MM.1S (cell line): ENCODE measurements around the gene MPHOSPH9.

ENCODE experiments used
- DNase-seq: peaks from one replicate; pipeline ENCODE4 v3.0.0-alpha.2; 2015
- H2AFZ ChIP-seq: fragments of 300-600 bp; sonication (generic); 2 replicates; pipeline ENCODE4 v1.6.0; 2016; ENCODE audit warnings: antibody characterized with exemption, low read length
- H3F3A ChIP-seq: fragments of 300-600 bp; sonication (generic); 2 replicates; pipeline ENCODE4 v1.6.1; 2016; ENCODE audit warnings: mild to moderate bottlenecking, antibody characterized with exemption, low read length, moderate library complexity, mixed read lengths; ENCODE audit not compliant: insufficient read depth
- H3K27ac ChIP-seq: fragments of 300-600 bp; sonication (generic); 2 replicates; pipeline ENCODE4 v1.5.1; 2016; ENCODE audit warnings: mild to moderate bottlenecking, low read length
- H3K27me3 ChIP-seq: fragments of 300-600 bp; sonication (generic); replicated peaks from 2 replicates; pipeline ENCODE4 v1.6.0; 2016; ENCODE audit warnings: low read length; ENCODE audit not compliant: insufficient read depth
- H3K36me3 ChIP-seq: fragments of 300-600 bp; sonication (generic); replicated peaks from 2 replicates; pipeline ENCODE4 v1.6.1; 2016; ENCODE audit warnings: mild to moderate bottlenecking, low read length, mixed read lengths; ENCODE audit not compliant: insufficient read depth
- H3K4me1 ChIP-seq: fragments of 300-600 bp; sonication (generic); 2 replicates; pipeline ENCODE4 v1.6.1; 2016; ENCODE audit warnings: low read length, mixed read lengths
- H3K4me2 ChIP-seq: fragments of 300-600 bp; sonication (generic); 2 replicates; pipeline ENCODE4 v1.6.0; 2016; ENCODE audit warnings: low read depth, low read length
- H3K4me3 ChIP-seq: fragments of 300-600 bp; sonication (generic); 2 replicates; pipeline ENCODE4 v1.5.1; 2016; ENCODE audit warnings: low read length, mixed read lengths
- H3K79me2 ChIP-seq: fragments of 300-600 bp; sonication (generic); 2 replicates; pipeline ENCODE4 v1.6.1; 2016; ENCODE audit warnings: mixed run types, low read length, mixed read lengths
- H3K9ac ChIP-seq: fragments of 300-600 bp; sonication (generic); 2 replicates; pipeline ENCODE4 v1.6.1; 2016; ENCODE audit warnings: low read length, mixed read lengths
- H3K9me2 ChIP-seq: fragments of 300-600 bp; sonication (generic); replicated peaks from 2 replicates; pipeline ENCODE4 v1.6.1; 2016; ENCODE audit warnings: mild to moderate bottlenecking, low read length, mixed read lengths; ENCODE audit not compliant: insufficient read depth
- H3K9me3 ChIP-seq: fragments of 300-600 bp; sonication (generic); replicated peaks from 2 replicates; pipeline ENCODE4 v1.6.1; 2016; ENCODE audit warnings: mild to moderate bottlenecking, low read length, mixed read lengths; ENCODE audit not compliant: insufficient read depth
- H4K20me1 ChIP-seq: fragments of 300-600 bp; sonication (generic); 2 replicates; pipeline ENCODE4 v1.6.1; 2016; ENCODE audit warnings: mild to moderate bottlenecking, low read length, moderate library complexity, mixed read lengths; ENCODE audit not compliant: insufficient read depth
- EZH2 ChIP-seq: fragments of 300-600 bp; sonication (generic); optimal IDR thresholded peaks from 2 replicates; pipeline ENCODE3; 2017; ENCODE audit warnings: low read depth, mild to moderate bottlenecking, antibody characterized with exemption, low read length, mixed read lengths
- EZH2phosphoT487 ChIP-seq: fragments of 300-600 bp; sonication (generic); IDR thresholded peaks from 2 replicates; pipeline ENCODE4 v1.6.1; 2018; ENCODE audit warnings: antibody characterized with exemption, low read length
- TF ChIP-seq, protein P1 (sequence below): fragments of 300-600 bp; sonication (generic); IDR thresholded peaks from 2 replicates; pipeline ENCODE4 v1.5.1; 2016; ENCODE audit warnings: antibody characterized with exemption, low read length, mixed read lengths

MPHOSPH9 gene

DNA sequence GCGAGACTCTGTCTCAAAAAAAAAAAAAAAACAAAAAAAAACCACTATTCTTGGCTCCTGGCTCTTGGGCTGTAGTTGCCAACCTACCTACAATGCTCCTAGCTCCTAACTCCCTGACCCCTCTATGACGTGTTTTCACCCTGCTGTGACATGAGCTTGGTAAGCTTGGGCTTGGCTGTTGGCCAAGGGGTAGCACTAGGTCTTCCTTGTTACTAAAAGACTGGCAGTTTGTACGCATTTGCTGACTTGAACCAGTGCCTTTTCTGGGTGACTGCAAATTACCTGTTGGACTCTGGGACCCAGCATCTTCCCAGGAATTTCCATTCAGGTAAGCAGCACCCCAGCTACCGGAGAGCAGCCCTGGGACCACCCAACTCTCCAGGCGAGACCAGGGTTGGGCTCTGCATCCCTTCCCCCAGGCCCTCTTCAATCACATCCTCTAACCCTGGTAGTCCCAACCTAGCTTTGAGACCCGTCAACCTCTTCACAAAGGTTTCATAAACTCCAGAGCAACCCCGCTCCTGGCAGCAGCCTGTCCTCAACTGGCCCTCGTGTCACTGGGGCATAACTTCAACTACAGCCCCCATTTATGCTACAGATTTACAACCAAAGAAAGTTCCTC is 30.4 kb upstream of the MPHOSPH9 start:
- H3K36me3 ChIP-seq, result no peaks in the 10 kb centered on the region
- no peak overlapping the region for H3K9ac ChIP-seq
- H3K79me2 ChIP-seq, result no peaks in the 10 kb centered on the region
- H2AFZ ChIP-seq, result no peak overlapping the region
- no peak overlapping the region for H3K27ac ChIP-seq
- H4K20me1 ChIP-seq, result no peaks in the 10 kb centered on the region
- no peak overlapping the region for H3K4me3 ChIP-seq
- no peaks in the 10 kb centered on the region for H3K9me3 ChIP-seq
- no peaks in the 10 kb centered on the region for H3K9me2 ChIP-seq
- no peak for DNase-seq
- H3K27me3 ChIP-seq, result no peaks in the 10 kb centered on the region
- H3K4me2 ChIP-seq, result no peak overlapping the region
- H3K4me1 ChIP-seq, result no peaks in the 10 kb centered on the region
- H3F3A ChIP-seq, result no peaks in the 10 kb centered on the region
- TF ChIP-seq EZH2phosphoT487 (no peak), EZH2 (no peak)
- TF ChIP-seq, protein P1, sequence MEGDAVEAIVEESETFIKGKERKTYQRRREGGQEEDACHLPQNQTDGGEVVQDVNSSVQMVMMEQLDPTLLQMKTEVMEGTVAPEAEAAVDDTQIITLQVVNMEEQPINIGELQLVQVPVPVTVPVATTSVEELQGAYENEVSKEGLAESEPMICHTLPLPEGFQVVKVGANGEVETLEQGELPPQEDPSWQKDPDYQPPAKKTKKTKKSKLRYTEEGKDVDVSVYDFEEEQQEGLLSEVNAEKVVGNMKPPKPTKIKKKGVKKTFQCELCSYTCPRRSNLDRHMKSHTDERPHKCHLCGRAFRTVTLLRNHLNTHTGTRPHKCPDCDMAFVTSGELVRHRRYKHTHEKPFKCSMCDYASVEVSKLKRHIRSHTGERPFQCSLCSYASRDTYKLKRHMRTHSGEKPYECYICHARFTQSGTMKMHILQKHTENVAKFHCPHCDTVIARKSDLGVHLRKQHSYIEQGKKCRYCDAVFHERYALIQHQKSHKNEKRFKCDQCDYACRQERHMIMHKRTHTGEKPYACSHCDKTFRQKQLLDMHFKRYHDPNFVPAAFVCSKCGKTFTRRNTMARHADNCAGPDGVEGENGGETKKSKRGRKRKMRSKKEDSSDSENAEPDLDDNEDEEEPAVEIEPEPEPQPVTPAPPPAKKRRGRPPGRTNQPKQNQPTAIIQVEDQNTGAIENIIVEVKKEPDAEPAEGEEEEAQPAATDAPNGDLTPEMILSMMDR, result no peak

DNA sequence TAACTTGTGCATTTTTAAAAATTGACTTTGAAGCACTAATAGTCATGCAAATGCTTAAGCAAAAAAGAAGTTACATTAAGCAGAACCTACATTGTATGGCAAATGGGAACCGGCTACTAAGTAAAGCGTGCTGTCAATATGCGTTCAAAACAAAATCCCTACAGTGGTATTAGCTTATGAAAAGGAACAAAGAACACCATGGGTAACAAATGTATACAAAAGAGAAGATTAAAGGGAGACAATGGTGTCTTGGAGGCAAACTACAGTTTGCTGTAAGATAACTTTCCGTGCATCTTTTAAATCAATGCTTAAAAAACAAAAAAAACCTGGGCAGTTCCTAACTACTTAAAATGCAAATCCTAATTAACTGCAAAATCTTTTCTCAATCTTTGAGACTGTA is 28.3 kb upstream of the MPHOSPH9 start:
- Histone ChIP-seq H3K79me2 (no peaks in the 10 kb centered on the region), H3K4me3 (no peak overlapping the region), H3K27me3 (no peaks in the 10 kb centered on the region), H2AFZ (no peak overlapping the region), H3K4me1 (no peaks in the 10 kb centered on the region), H4K20me1 (no peaks in the 10 kb centered on the region), H3F3A (no peaks in the 10 kb centered on the region), H3K4me2 (no peak overlapping the region), H3K27ac (no peak overlapping the region), H3K9ac (no peak overlapping the region), H3K36me3 (no peaks in the 10 kb centered on the region), H3K9me3 (no peaks in the 10 kb centered on the region), H3K9me2 (no peaks in the 10 kb centered on the region)
- no peak for DNase-seq
- TF ChIP-seq EZH2phosphoT487, result no peak
- no peak for TF ChIP-seq EZH2
- TF ChIP-seq, protein P1, result no peak

DNA sequence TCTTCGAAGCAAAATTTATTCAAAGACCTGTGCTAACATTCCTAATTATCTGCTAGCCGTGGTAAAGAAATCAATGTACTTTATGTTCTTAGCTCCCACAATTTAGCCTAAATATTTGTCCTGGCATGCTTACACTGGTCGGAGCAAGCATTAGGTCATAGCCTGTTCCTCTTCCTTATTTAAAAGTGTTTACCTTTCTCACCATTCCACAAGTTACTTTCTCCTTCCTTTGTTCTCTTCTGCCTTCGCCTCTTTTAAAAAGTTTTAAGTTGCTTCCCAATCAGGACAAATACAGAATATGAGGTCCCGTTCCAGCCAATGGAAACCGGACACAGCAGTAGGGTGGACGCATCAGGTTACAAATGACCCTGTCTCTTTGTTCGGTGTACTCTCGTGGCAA is 27.1 kb upstream of the MPHOSPH9 start:
- no peaks in the 10 kb centered on the region for H3K9me3 ChIP-seq
- no peaks in the 10 kb centered on the region for H3K27me3 ChIP-seq
- no peaks in the 10 kb centered on the region for H4K20me1 ChIP-seq
- no peak overlapping the region for H3K4me2 ChIP-seq
- no peak overlapping the region for H3K4me3 ChIP-seq
- no peaks in the 10 kb centered on the region for H3K36me3 ChIP-seq
- no peaks in the 10 kb centered on the region for H3K4me1 ChIP-seq
- no peak overlapping the region for H3K9ac ChIP-seq
- no peak overlapping the region for H3K27ac ChIP-seq
- no peaks in the 10 kb centered on the region for H3F3A ChIP-seq
- no peak for TF ChIP-seq EZH2phosphoT487
- TF ChIP-seq, protein P1, result no peak
- no peak for TF ChIP-seq EZH2
- no peak overlapping the region for H2AFZ ChIP-seq
- H3K79me2 ChIP-seq, result no peaks in the 10 kb centered on the region
- DNase-seq, result no peak
- no peaks in the 10 kb centered on the region for H3K9me2 ChIP-seq
